Transverse colon (tissue), 4 donors: Measurements from ENCODE around the gene RGS7BP. TPM values are rescaled to one million over a fixed set of nuclear protein-coding genes. Genes with fewer than 3 reads are reported as not detected.

ENCODE experiments used
- DNase-seq: peaks from one replicate; pipeline ENCODE4 v3.0.0-alpha.2; 2019
- H3K27ac ChIP-seq, 4 donors: fragments of 200-600 bp; sonication (generic); 2 replicates each; pipeline ENCODE4 v1.5.1; 2016 to 2018; ENCODE audit warnings: inconsistent platforms in 4 of 4
- H3K27me3 ChIP-seq: fragments of 200-600 bp; sonication (generic); 2 replicates; pipeline ENCODE4 v1.5.1; 2017; ENCODE audit warnings: inconsistent platforms
- H3K36me3 ChIP-seq, 4 donors: fragments of 200-600 bp; sonication (generic); 2 replicates each; pipeline ENCODE4 v1.5.1; 2017 to 2019; ENCODE audit warnings: inconsistent platforms in 4 of 4
- H3K4me1 ChIP-seq, 4 donors: fragments of 200-600 bp; sonication (generic); 2 replicates each; pipeline ENCODE4 v1.5.1; 2017 to 2020; ENCODE audit warnings: inconsistent platforms in 4 of 4
- H3K4me3 ChIP-seq, 4 donors: fragments of 200-600 bp; sonication (generic); 1 replicate in 1 of 4; 2 replicates in 3 of 4; pipeline versions ENCODE4 v1.5.1 to v1.6.1; 2017 to 2019; ENCODE audit warnings: inconsistent platforms in 4 of 4
- H3K9me3 ChIP-seq, 2 donors: fragments of 200-600 bp; sonication (generic); 2 replicates each; pipeline ENCODE4 v1.5.1; 2017 to 2019; ENCODE audit warnings: inconsistent platforms in 2 of 2
- EP300 ChIP-seq: sonication (generic); formaldehyde crosslinking; IDR thresholded peaks from one replicate; pipeline ENCODE4 v1.6.1; 2017; ENCODE audit warnings: antibody characterized with exemption, low read depth
- POLR2A ChIP-seq: fragments of 450-650 bp; IDR thresholded peaks from one replicate; pipeline ENCODE4 v1.6.1; 2016; ENCODE audit warnings: antibody characterized with exemption, mild to moderate bottlenecking, moderate library complexity
- POLR2AphosphoS5 ChIP-seq, 3 donors: sonication (generic); formaldehyde crosslinking; IDR thresholded peaks; one replicate each; pipeline ENCODE4 v1.6.1; 2016; ENCODE audit warnings: antibody characterized with exemption in 3 of 3
- WGBS, 2 donors: methylation state at CpG; one replicate each; pipeline ENCODE4 v1.1.5; 2018; ENCODE audit warnings: low coverage in 1 of 2; 5-methylcytosine and 5-hydroxymethylcytosine counted together
- in situ Hi-C, 4 donors: fragments of 200-750 bp; cut with MboI; loops; one replicate each; pipeline versions ENCODE4 v1.15.0 to v1.15.1; 2017; ENCODE audit warnings: low sequenced_read_pairs in 3 of 4, low pct_ligation_motif_present in 1 of 4, low pct_unique_long_range_greater_than_20kb in 1 of 4
- intact Hi-C: fragments of 100-400 bp; cut with DNase I; formaldehyde crosslinking; loops from one replicate; pipeline ENCODE4 v1.15.1; 2023; ENCODE audit warnings: low total_unique reads
- total RNA-seq, 4 donors: library from RNA; depleted of rRNA; stranded (reverse); fragments of >200 nt; gene quantifications; one replicate each; pipeline ENCODE4 v1.1.0, GENCODE V29; 2016
- TF ChIP-seq, protein P1 (sequence below), 5 experiments: fragments of 200-600 bp in 3 of 5; fragments of 450-650 bp in 2 of 5; sonication (generic) in 3 of 5; IDR thresholded peaks; 1 replicate in 2 of 5; 2 replicates in 3 of 5; pipeline ENCODE4 v1.5.1; 2016 to 2017; ENCODE audit warnings: antibody characterized with exemption in 5 of 5, inconsistent platforms in 3 of 5, mild to moderate bottlenecking in 2 of 5, moderate library complexity in 1 of 5

RGS7BP gene
- total RNA-seq, 4 donors from 2014 or later, result 0.40 to 1.9 (median 0.41) TPM; not detected in 1

DNA sequence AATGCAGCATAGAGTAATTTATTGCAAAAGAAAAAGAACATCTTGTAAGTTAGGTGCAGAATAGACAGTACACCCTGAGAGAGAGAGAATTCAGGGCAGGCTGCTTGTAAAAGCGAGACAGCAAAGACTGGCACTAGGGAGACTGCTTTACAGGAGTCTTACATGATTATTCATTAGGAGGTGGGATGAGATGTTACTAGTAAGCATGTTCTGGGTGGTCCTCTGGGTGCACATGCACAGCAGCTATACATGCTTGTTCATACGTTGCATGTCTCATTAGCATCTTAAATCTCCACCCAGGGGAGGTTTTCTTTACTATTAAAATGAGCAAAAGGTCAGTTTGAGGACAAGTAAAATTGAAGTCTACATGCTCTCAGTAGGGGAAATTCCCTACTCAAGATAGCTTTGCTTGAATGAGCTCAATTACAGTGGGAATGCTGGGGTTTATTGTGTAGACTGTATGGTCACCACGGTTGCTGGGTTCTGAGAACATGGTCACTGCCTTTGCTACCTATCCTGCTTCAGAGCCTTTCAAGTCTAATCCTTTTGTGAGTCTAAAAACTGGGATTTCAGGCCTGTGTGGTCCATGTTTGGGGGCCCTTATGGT is 60.6 kb downstream of the RGS7BP start:
- WGBS, 2 donors, result 49 to 54% methylated on average over 2 to 3 of the region's 3 CpGs
- Histone ChIP-seq H3K4me1 (no peaks in the 10 kb centered on the region), H3K27me3 (no peaks in the 10 kb centered on the region), H3K36me3 (no peaks in the 10 kb centered on the region), H3K27ac (no peak overlapping the region), H3K9me3 (no peaks in the 10 kb centered on the region), H3K4me3 (no peak overlapping the region)
- in situ Hi-C loops (no loop called here), intact Hi-C loops (no loop called here)
- no peak for DNase-seq
- TF ChIP-seq EP300 (no peak), POLR2AphosphoS5 (IDR thresholded peaks at IDR 0.05) (no peak), POLR2A (no peak)
- TF ChIP-seq, protein P1, sequence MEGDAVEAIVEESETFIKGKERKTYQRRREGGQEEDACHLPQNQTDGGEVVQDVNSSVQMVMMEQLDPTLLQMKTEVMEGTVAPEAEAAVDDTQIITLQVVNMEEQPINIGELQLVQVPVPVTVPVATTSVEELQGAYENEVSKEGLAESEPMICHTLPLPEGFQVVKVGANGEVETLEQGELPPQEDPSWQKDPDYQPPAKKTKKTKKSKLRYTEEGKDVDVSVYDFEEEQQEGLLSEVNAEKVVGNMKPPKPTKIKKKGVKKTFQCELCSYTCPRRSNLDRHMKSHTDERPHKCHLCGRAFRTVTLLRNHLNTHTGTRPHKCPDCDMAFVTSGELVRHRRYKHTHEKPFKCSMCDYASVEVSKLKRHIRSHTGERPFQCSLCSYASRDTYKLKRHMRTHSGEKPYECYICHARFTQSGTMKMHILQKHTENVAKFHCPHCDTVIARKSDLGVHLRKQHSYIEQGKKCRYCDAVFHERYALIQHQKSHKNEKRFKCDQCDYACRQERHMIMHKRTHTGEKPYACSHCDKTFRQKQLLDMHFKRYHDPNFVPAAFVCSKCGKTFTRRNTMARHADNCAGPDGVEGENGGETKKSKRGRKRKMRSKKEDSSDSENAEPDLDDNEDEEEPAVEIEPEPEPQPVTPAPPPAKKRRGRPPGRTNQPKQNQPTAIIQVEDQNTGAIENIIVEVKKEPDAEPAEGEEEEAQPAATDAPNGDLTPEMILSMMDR (IDR thresholded peaks at IDR 0.05), result no peak

DNA sequence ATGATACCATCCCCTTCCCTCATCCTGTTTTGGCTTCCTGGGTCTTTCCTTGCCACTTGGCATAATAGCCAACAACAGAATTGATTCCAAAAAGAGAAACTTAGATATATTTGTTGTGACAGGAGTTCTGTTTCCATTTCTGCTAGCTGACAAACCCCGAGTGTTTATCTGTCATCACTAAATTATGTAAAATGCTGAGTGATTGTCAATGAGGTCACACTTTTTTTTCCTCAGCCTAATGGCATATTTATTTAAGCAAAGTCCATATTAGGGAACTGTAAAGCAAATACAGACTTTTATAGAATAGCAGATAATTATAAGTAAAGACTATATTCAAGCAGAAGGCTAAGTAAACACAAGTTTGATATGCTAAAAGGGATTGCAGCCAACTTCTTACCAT is 64.0 kb downstream of the RGS7BP start:
- TF ChIP-seq POLR2A (no peak), POLR2AphosphoS5 (IDR thresholded peaks at IDR 0.05) (no peak), EP300 (no peak)
- TF ChIP-seq, protein P1 (IDR thresholded peaks at IDR 0.05), result no peak
- no peak for DNase-seq
- H3K4me1 ChIP-seq, result no peaks in the 10 kb centered on the region
- WGBS, 2 donors, result 21 to 29% methylated on average over 1 of the region's 1 CpG
- in situ Hi-C loops, result no loop called here
- H3K27ac ChIP-seq, result no peak overlapping the region
- no peaks in the 10 kb centered on the region for H3K36me3 ChIP-seq
- intact Hi-C loops, result no loop called here
- H3K4me3 ChIP-seq, result no peak overlapping the region
- H3K9me3 ChIP-seq, result no peaks in the 10 kb centered on the region
- H3K27me3 ChIP-seq, result no peaks in the 10 kb centered on the region

DNA sequence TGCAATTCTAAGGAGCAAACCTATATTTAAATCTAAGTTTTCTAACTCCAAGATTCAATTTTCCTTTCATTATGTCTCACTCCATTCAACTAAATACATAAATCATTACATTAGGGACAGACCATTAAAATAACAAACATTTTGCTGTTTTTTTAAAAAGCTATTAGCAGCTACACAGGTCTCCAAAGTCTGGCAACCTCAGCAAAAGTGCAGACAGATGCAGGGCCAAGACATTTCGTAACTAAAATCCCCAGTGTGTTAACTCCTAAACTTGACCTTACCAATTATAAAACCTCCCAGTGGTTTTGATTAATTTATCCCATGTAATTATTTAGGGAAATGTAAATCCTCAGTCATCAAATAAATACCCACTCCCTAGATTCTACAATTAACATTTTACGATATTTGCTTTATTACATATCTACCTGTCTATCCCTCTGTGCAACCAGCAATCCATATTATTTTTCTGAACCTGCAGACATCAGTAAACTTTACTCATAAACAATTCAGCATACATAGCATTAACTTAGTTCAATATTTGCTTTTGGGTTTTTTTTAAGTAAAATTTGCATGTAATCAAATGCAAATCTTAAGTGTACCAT is 64.7 kb downstream of the RGS7BP start:
- intact Hi-C loops, result no loop called here
- H3K27me3 ChIP-seq, result no peaks in the 10 kb centered on the region
- WGBS, 2 donors, result 60 to 66% methylated on average over 1 to 2 of the region's 2 CpGs
- no peak for TF ChIP-seq EP300
- TF ChIP-seq, protein P1 (IDR thresholded peaks at IDR 0.05), result no peak
- TF ChIP-seq POLR2AphosphoS5 (IDR thresholded peaks at IDR 0.05), result no peak
- TF ChIP-seq POLR2A, result no peak
- H3K9me3 ChIP-seq, result no peaks in the 10 kb centered on the region
- H3K4me1 ChIP-seq, result no peaks in the 10 kb centered on the region
- no peak overlapping the region for H3K4me3 ChIP-seq
- H3K27ac ChIP-seq, result no peak overlapping the region
- no peak for DNase-seq
- H3K36me3 ChIP-seq, result no peaks in the 10 kb centered on the region
- in situ Hi-C loops, result no loop called here

DNA sequence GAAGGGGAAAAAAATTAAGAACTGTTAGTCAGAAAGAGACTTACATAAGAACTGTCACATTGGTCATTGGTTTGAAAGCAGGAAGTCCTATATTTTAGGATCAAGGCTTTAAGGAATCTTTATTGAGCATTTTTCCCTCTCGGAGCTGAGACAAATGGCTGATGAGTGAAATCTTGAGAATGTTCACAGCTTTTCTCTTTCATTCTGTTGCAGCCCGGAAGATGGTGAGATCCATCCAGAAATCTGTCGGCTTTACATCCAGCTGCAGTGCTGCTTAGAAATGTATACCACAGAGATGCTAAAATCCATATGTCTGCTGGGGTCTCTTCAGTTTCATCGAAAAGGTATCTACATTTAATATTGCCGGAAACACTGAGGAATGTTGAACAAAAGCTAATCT is 69.7 kb downstream of the RGS7BP start:
- Histone ChIP-seq H3K9me3 (no peaks in the 10 kb centered on the region), H3K4me3 (no peak overlapping the region), H3K27me3 (no peaks in the 10 kb centered on the region), H3K36me3 (no peaks in the 10 kb centered on the region), H3K27ac (no peak overlapping the region), H3K4me1 (no peaks in the 10 kb centered on the region)
- TF ChIP-seq POLR2AphosphoS5 (IDR thresholded peaks at IDR 0.05) (no peak), POLR2A (no peak), EP300 (no peak)
- TF ChIP-seq, protein P1 (IDR thresholded peaks at IDR 0.05), result no peak
- 73 to 80% methylated on average over 5 of the region's 5 CpGs for WGBS, 2 donors
- DNase-seq, result no peak
- in situ Hi-C loops, result no loop called here
- intact Hi-C loops, result no loop called here
